Hippocampal formation (tissue), 2 donors: ENCODE data around the gene KIR3DL3.
"Not testable (repeated sequence)": the region's sequence is repeated elsewhere in the genome, so short reads cannot be mapped to it uniquely, and the experiment has no call there.

ENCODE experiments used
- DNase-seq, 2 donors: peaks; one replicate each; lab custom pipeline; 2025; lab: John Stamatoyannopoulos, UW

Gene KIR3DL3

DNA sequence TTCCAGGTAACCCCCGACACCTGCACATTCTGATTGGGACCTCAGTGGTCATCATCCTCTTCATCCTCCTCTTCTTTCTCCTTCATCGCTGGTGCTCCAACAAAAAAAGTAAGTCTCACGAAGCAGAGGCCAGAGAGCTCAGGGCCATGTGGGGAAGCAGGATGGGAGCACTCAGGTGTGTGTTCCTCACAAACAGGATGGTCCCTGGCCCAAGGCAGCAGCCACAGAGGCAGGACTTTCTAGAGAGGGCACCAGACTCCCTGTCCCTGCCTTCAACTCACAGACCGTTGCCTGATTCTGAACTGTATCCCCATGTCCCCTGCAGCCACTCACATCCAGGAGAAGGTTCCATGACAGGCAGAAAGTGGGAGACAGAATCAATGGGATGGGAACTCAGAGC, 58.7 kb downstream of the KIR3DL3 start:
- not testable (repeated sequence) for DNase-seq
